ENCODE data around the gene STAC3. TPM values are rescaled to one million over a fixed set of nuclear protein-coding genes. Genes with fewer than 3 reads are reported as not detected.

Gene STAC3
- total RNA-seq, 2 donors from 2014 or later, result 0.78 to 2.0 TPM

DNA sequence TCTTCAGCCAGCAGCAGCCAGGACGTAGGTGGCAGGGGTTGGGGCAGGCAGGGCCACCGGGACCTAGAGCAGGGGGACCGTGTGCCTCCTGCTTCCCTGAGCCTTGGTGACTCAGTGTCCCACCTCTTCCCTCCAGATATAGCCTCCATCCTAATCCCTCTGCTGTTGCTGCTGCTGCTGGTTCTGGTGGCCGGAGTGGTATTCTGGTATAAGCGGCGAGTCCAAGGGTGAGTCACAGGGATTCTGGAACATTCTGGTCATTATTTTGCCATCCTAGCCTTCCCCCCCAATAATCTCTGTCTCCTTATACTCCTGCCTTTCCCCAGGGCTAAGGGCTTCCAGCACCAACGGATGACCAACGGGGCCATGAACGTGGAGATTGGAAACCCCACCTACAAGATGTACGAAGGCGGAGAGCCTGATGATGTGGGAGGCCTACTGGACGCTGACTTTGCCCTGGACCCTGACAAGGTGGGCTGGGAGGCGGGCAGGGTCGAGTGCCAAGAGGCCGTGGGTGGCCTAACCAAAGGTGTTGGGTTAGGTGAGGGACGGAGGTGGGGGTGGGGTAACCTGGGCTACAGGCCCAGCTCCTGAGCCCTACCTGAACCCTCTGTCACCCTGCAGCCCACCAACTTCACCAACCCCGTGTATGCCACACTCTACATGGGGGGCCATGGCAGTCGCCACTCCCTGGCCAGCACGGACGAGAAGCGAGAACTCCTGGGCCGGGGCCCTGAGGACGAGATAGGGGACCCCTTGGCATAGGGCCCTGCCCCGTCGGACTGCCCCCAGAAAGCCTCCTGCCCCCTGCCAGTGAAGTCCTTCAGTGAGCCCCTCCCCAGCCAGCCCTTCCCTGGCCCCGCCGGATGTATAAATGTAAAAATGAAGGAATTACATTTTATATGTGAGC lies 38.9 kb downstream of the STAC3 start:
- peaks cover 33% of the 10 kb centered on the region for H3K4me1 ChIP-seq
- no peak for TF ChIP-seq CTCF (IDR thresholded peaks at IDR 0.05)
- TF ChIP-seq POLR2A (IDR thresholded peaks at IDR 0.05), result no peak
- peaks cover 0 to 13% of the 10 kb centered on the region in 2 donors for H3K27me3 ChIP-seq
- H3K27ac ChIP-seq, result no peak overlapping the region
- WGBS, 2 donors, result 84 to 87% methylated on average over 23 to 27 of the region's 27 CpGs
- no peak for ATAC-seq
- H3K4me3 ChIP-seq, result no peak overlapping the region
- intact Hi-C loops (cut with DNase I), result loop anchor here (2.0 kb wide), 1 partner anchor 33 kb away; no protein-coding TSS in a partner anchor
- H3K36me3 ChIP-seq (replicated peaks in 1 of 2; ENCODE audit: insufficient read depth in 1 of 2, low read depth in 2 of 2), result no peaks in the 10 kb centered on the region
- DNase-seq, result no peak
- no peaks in the 10 kb centered on the region for H3K9me3 ChIP-seq

DNA sequence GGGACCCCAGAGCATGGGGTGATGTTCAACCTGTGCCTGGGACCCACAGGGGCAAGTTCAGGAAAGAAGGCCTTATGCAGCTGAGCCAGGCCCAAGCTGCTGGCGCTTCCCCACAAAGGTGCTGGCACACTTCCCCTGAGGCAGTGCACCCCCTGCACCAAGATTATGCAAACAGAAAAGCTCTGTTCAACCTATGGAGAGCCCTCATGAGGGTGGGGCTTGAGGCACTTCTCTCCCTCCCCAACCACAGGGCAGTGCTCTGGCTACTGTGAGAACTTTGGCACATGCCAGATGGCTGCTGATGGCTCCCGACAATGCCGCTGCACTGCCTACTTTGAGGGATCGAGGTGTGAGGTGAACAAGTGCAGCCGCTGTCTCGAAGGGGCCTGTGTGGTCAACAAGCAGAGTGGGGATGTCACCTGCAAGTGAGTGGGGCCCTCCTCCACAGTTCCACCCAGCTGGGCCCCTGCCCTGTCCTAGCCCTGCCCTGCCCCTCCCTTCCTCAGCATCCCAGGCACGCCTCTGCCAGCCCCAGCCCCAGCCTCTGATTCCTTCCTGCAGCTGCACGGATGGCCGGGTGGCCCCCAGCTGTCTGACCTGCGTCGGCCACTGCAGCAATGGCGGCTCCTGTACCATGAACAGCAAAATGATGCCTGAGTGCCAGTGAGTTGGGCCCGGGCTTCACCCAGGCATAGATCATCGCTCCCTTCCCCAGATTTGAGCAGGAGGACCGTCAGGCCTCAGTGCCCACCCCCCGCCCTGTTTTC lies 39.9 kb downstream of the STAC3 start:
- WGBS, 2 donors, result 40 to 71% methylated on average over 2 to 16 of the region's 16 CpGs
- no peaks in the 10 kb centered on the region for H3K36me3 ChIP-seq (replicated peaks in 1 of 2; ENCODE audit: insufficient read depth in 1 of 2, low read depth in 2 of 2)
- H3K4me3 ChIP-seq, result no peak overlapping the region
- peaks cover 0 to 7% of the 10 kb centered on the region in 2 donors for H3K27me3 ChIP-seq
- ATAC-seq (no peak), DNase-seq (no peak)
- peaks cover 26% of the 10 kb centered on the region for H3K4me1 ChIP-seq
- intact Hi-C loops (cut with DNase I), result no loop called here
- TF ChIP-seq CTCF (IDR thresholded peaks at IDR 0.05) (no peak), POLR2A (IDR thresholded peaks at IDR 0.05) (no peak)
- no peak overlapping the region for H3K27ac ChIP-seq
- no peaks in the 10 kb centered on the region for H3K9me3 ChIP-seq

DNA sequence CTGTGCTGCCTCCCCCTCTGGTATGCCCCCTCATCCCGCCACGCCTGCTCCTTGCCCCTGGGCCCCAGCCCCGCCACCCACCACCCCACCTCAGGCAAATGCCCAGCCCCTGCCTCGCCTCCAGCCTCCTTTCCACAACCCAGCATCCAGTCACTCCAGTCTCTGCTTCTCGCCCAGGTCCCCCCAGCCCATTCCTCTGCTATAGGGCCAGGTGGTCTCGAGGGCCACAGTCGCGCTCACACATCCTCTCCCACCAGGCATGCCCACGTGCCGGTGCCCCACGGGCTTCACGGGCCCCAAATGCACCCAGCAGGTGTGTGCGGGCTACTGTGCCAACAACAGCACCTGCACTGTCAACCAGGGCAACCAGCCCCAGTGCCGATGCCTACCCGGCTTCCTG lies 40.5 kb downstream of the STAC3 start:
- no peaks in the 10 kb centered on the region for H3K9me3 ChIP-seq
- H3K27me3 ChIP-seq, result peaks cover 0 to 4% of the 10 kb centered on the region in 2 donors
- peaks cover 0 to 2% of the 10 kb centered on the region in 2 donors for H3K36me3 ChIP-seq (replicated peaks in 1 of 2; ENCODE audit: insufficient read depth in 1 of 2, low read depth in 2 of 2)
- intact Hi-C loops (cut with DNase I), result no loop called here
- H3K27ac ChIP-seq, result no peak overlapping the region
- TF ChIP-seq CTCF (IDR thresholded peaks at IDR 0.05) (no peak), POLR2A (IDR thresholded peaks at IDR 0.05) (no peak)
- no peak overlapping the region for H3K4me3 ChIP-seq
- no peak for DNase-seq
- H3K4me1 ChIP-seq, result peaks cover 19% of the 10 kb centered on the region
- WGBS, 2 donors, result 79 to 89% methylated on average over 9 to 12 of the region's 15 CpGs
- no peak for ATAC-seq

DNA sequence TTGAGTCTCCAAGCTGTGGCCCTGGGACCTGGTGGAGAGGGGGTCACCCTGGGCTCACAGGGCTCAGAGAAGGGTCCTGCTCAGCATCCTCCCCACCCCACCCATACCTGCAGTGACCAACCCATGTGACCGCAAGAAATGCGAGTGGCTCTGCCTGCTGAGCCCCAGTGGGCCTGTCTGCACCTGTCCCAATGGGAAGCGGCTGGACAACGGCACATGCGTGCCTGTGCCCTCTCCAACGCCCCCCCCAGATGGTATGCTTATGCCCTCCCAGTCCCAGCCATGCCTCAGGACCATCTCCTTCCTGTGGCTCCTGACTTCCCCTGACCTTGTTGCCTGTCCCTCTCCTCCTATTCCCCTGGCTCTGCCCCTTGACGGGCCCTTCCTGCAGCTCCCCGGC lies 41.1 kb downstream of the STAC3 start:
- TF ChIP-seq CTCF (IDR thresholded peaks at IDR 0.05) (no peak), POLR2A (IDR thresholded peaks at IDR 0.05) (no peak)
- ATAC-seq (no peak), DNase-seq (no peak)
- peaks cover 0 to 2% of the 10 kb centered on the region in 2 donors for H3K36me3 ChIP-seq (replicated peaks in 1 of 2; ENCODE audit: insufficient read depth in 1 of 2, low read depth in 2 of 2)
- no peaks in the 10 kb centered on the region for H3K9me3 ChIP-seq
- peaks cover 16% of the 10 kb centered on the region for H3K4me1 ChIP-seq
- H3K4me3 ChIP-seq, result no peak overlapping the region
- 89 to 91% methylated on average over 8 of the region's 8 CpGs for WGBS, 2 donors
- H3K27me3 ChIP-seq, result peaks cover 0 to 4% of the 10 kb centered on the region in 2 donors
- intact Hi-C loops (cut with DNase I), result no loop called here
- H3K27ac ChIP-seq, result no peak overlapping the region

All from body of pancreas (tissue), 4 donors.